Brain pericyte (primary cell): ENCODE data around the gene ADAMTS9.
A peak's percentile ranks its signal among the peaks of the same experiment; 100 is the strongest.
"Not testable (repeated sequence)": the region's sequence is repeated elsewhere in the genome, so short reads cannot be mapped to it uniquely, and the experiment has no call there.

Experiments
- DNase-seq: peaks from one replicate; pipeline ENCODE4 v3.0.0-alpha.2; 2012; ENCODE audit warnings: low read depth, low spot score

The ADAMTS9 gene

GRCh38 chr3:64575211-64575844 lies 112.5 kb downstream of the ADAMTS9 start:
- no peak for DNase-seq

- DNase-seq: no peak
Observed at GRCh38 chr3:64574194-64574593, 113.6 kb downstream of the ADAMTS9 start.

GRCh38 chr3:64571982-64572381 lies 115.8 kb downstream of the ADAMTS9 start:
- no peak for DNase-seq

GRCh38 chr3:64568895-64569517 lies 118.8 kb downstream of the ADAMTS9 start:
- no peak for DNase-seq

- DNase-seq: no peak
Observed at GRCh38 chr3:64566859-64567258, 120.9 kb downstream of the ADAMTS9 start.

- no peak for DNase-seq
Observed at GRCh38 chr3:64563751-64564150, 124.0 kb downstream of the ADAMTS9 start.

GRCh38 chr3:64561868-64562267 lies 125.9 kb downstream of the ADAMTS9 start:
- DNase-seq: no peak

GRCh38 chr3:64561325-64561843 lies 126.4 kb downstream of the ADAMTS9 start:
- DNase-seq: no peak

GRCh38 chr3:64560791-64561190 lies 127.0 kb downstream of the ADAMTS9 start:
- DNase-seq: no peak

GRCh38 chr3:64559588-64559987 lies 128.2 kb downstream of the ADAMTS9 start:
- DNase-seq: no peak

- no peak for DNase-seq
Observed at GRCh38 chr3:64556046-64556445, 131.8 kb downstream of the ADAMTS9 start.

GRCh38 chr3:64555351-64555750 lies 132.4 kb downstream of the ADAMTS9 start:
- no peak for DNase-seq

GRCh38 chr3:64554096-64554920 lies 133.5 kb downstream of the ADAMTS9 start:
- DNase-seq: no peak

GRCh38 chr3:64552966-64553365 lies 134.8 kb downstream of the ADAMTS9 start:
- no peak for DNase-seq

- no peak for DNase-seq
Observed at GRCh38 chr3:64552160-64552559, 135.6 kb downstream of the ADAMTS9 start.

GRCh38 chr3:64551697-64552096 lies 136.1 kb downstream of the ADAMTS9 start:
- DNase-seq: no peak

- no peak for DNase-seq
Observed at GRCh38 chr3:64550745-64551144, 137.1 kb downstream of the ADAMTS9 start.

GRCh38 chr3:64549869-64550268 lies 137.9 kb downstream of the ADAMTS9 start:
- no peak for DNase-seq

- DNase-seq: peak; percentile 50
Observed at GRCh38 chr3:64548200-64548889, 139.5 kb downstream of the ADAMTS9 start.

- no peak for DNase-seq
Observed at GRCh38 chr3:64546856-64547255, 140.9 kb downstream of the ADAMTS9 start.

- not testable (repeated sequence) for DNase-seq
Observed at GRCh38 chr3:64545239-64545638, 142.6 kb downstream of the ADAMTS9 start.

- no peak for DNase-seq
Observed at GRCh38 chr3:64541803-64542202, 146.0 kb downstream of the ADAMTS9 start.
